HUES48 (cell line): Measurements from ENCODE around the gene HTR2B.
"Not testable (repeated sequence)": the region's sequence is repeated elsewhere in the genome, so short reads cannot be mapped to it uniquely, and the experiment has no call there.

Experiments used
- H3K27ac ChIP-seq: one replicate; pipeline ENCODE4 v1.7.0; 2013; ENCODE audit warnings: low read depth, low read length, inconsistent platforms
- H3K27me3 ChIP-seq: 2 replicates; pipeline ENCODE4 v1.6.1; 2013; ENCODE audit warnings: mild to moderate bottlenecking, low read length; ENCODE audit not compliant: control insufficient read depth, insufficient read depth
- H3K36me3 ChIP-seq: 2 replicates; pipeline ENCODE4 v1.6.1; 2013; ENCODE audit warnings: low read length; ENCODE audit not compliant: control insufficient read depth, insufficient read depth
- H3K4me1 ChIP-seq: 2 replicates; pipeline ENCODE4 v1.6.1; 2013; ENCODE audit warnings: mild to moderate bottlenecking, low read length; ENCODE audit not compliant: control insufficient read depth, insufficient read depth
- H3K4me3 ChIP-seq: 2 replicates; pipeline ENCODE4 v1.5.1; 2013; ENCODE audit warnings: mild to moderate bottlenecking, low read depth, low read length
- H3K9ac ChIP-seq: 2 replicates; pipeline ENCODE4 v1.6.1; 2013; ENCODE audit warnings: mild to moderate bottlenecking, low read depth, low read length, moderate library complexity
- H3K9me3 ChIP-seq: 2 replicates; pipeline ENCODE4 v1.6.1; 2013; ENCODE audit warnings: low read length; ENCODE audit not compliant: control insufficient read depth, insufficient read depth

The HTR2B gene

GRCh38 chr2:231161252-231161839 is 36.5 kb upstream of the HTR2B start:
- H3K9ac ChIP-seq = no peak overlapping the region
- H3K36me3 ChIP-seq = peaks cover 59% of the 10 kb centered on the region
- H3K9me3 ChIP-seq = no peaks in the 10 kb centered on the region
- no peak overlapping the region for H3K4me3 ChIP-seq
- peaks cover 29% of the 10 kb centered on the region for H3K4me1 ChIP-seq
- no peak overlapping the region for H3K27ac ChIP-seq
- H3K27me3 ChIP-seq = no peaks in the 10 kb centered on the region

- Histone ChIP-seq H3K27ac (no peak overlapping the region), H3K4me3 (no peak overlapping the region), H3K36me3 (peaks cover 59% of the 10 kb centered on the region), H3K9me3 (no peaks in the 10 kb centered on the region), H3K27me3 (no peaks in the 10 kb centered on the region), H3K4me1 (peaks cover 29% of the 10 kb centered on the region), H3K9ac (no peak overlapping the region)
Observed at GRCh38 chr2:231160701-231161100, 35.9 kb upstream of the HTR2B start.

GRCh38 chr2:231159306-231159705 is 34.5 kb upstream of the HTR2B start:
- Histone ChIP-seq H3K4me3 (no peak overlapping the region), H3K27ac (no peak overlapping the region), H3K9ac (no peak overlapping the region), H3K36me3 (peaks cover 56% of the 10 kb centered on the region), H3K9me3 (no peaks in the 10 kb centered on the region), H3K27me3 (no peaks in the 10 kb centered on the region), H3K4me1 (peaks cover 28% of the 10 kb centered on the region)

GRCh38 chr2:231152800-231153557 is 28.1 kb upstream of the HTR2B start:
- Histone ChIP-seq H3K9me3 (no peaks in the 10 kb centered on the region), H3K4me1 (no peaks in the 10 kb centered on the region), H3K36me3 (peaks cover 70% of the 10 kb centered on the region), H3K27me3 (no peaks in the 10 kb centered on the region), H3K4me3 (no peak overlapping the region), H3K27ac (no peak overlapping the region), H3K9ac (no peak overlapping the region)

- H3K9me3 ChIP-seq = no peaks in the 10 kb centered on the region
- peaks cover 44% of the 10 kb centered on the region for H3K36me3 ChIP-seq
- H3K27me3 ChIP-seq = no peaks in the 10 kb centered on the region
- no peaks in the 10 kb centered on the region for H3K4me1 ChIP-seq
- no peak overlapping the region for H3K9ac ChIP-seq
- no peak overlapping the region for H3K27ac ChIP-seq
- no peak overlapping the region for H3K4me3 ChIP-seq
Observed at GRCh38 chr2:231146665-231147064, 21.8 kb upstream of the HTR2B start.

- Histone ChIP-seq H3K9ac (no peak overlapping the region), H3K27ac (no peak overlapping the region), H3K4me1 (no peaks in the 10 kb centered on the region), H3K36me3 (peaks cover 38% of the 10 kb centered on the region), H3K9me3 (no peaks in the 10 kb centered on the region), H3K4me3 (no peak overlapping the region), H3K27me3 (no peaks in the 10 kb centered on the region)
Observed at GRCh38 chr2:231144896-231145295, 20.1 kb upstream of the HTR2B start.

- H3K9me3 ChIP-seq, H3K27ac ChIP-seq, H3K4me3 ChIP-seq, H3K9ac ChIP-seq, H3K4me1 ChIP-seq, H3K27me3 ChIP-seq: not testable (repeated sequence)
- peaks cover 11% of the 10 kb centered on the region for H3K36me3 ChIP-seq
Observed at GRCh38 chr2:231140808-231141207, 16.0 kb upstream of the HTR2B start.

- H3K4me1 ChIP-seq = peaks cover 2% of the 10 kb centered on the region; the same call in 1 of the 2 replicates
- H3K4me3 ChIP-seq = no peak overlapping the region
- H3K9ac ChIP-seq = no peak overlapping the region
- no peaks in the 10 kb centered on the region for H3K9me3 ChIP-seq
- peaks cover 11% of the 10 kb centered on the region for H3K36me3 ChIP-seq
- no peaks in the 10 kb centered on the region for H3K27me3 ChIP-seq
- no peak overlapping the region for H3K27ac ChIP-seq
Observed at GRCh38 chr2:231139796-231140195, 15.0 kb upstream of the HTR2B start.

- Histone ChIP-seq H3K4me1 (peaks cover 11% of the 10 kb centered on the region), H3K9me3 (no peaks in the 10 kb centered on the region), H3K4me3 (no peak overlapping the region), H3K27me3 (no peaks in the 10 kb centered on the region), H3K27ac (no peak overlapping the region), H3K36me3 (peaks cover 11% of the 10 kb centered on the region), H3K9ac (no peak overlapping the region)
Observed at GRCh38 chr2:231138699-231139098, 13.9 kb upstream of the HTR2B start.

- no peak overlapping the region for H3K4me3 ChIP-seq
- no peaks in the 10 kb centered on the region for H3K9me3 ChIP-seq
- no peaks in the 10 kb centered on the region for H3K27me3 ChIP-seq
- H3K27ac ChIP-seq = no peak overlapping the region
- H3K9ac ChIP-seq = no peak overlapping the region
- peaks cover 23% of the 10 kb centered on the region for H3K4me1 ChIP-seq
- H3K36me3 ChIP-seq = peaks cover 11% of the 10 kb centered on the region
Observed at GRCh38 chr2:231134910-231135655, 10.2 kb upstream of the HTR2B start.
